HepG2 (cell line): ENCODE data around the gene PTPRN. TPM values are rescaled to one million over a fixed set of nuclear protein-coding genes. Genes with fewer than 3 reads are reported as not detected.

Experiments used
- ATAC-seq: fragments of 200-7000 bp; cut with Tn5 transposase; 3 replicates; pipeline ENCODE4 v1.9.1; 2020; ENCODE audit warnings: mild to moderate bottlenecking, moderate library complexity
- BruUV-seq: library from RNA; stranded (reverse); fragments of 400-500 nt; replicated peaks from 2 replicates; lab custom pipeline; 2021; lab: Mats Ljungman, UMichigan
- CTCF ChIA-PET: fragments of 300-600 bp; formaldehyde crosslinking; extraction: SDS; loops from one replicate; lab custom pipeline; 2021; ENCODE audit warnings: low total read pairs, inconsistent platforms, low intra/inter-chr PET ratio; lab: Yijun Ruan, JAX
- POLR2A ChIA-PET: fragments of 350-600 bp; sonication (Branson Sonifier 250); formaldehyde crosslinking; loops from one replicate; lab custom pipeline; 2020; ENCODE audit warnings: antibody characterized with exemption, inconsistent platforms; lab: Yijun Ruan, JAX
- DNase-seq: peaks from one replicate; pipeline ENCODE4 v3.0.0-alpha.2; 2015; ENCODE audit warnings: low spot score
- FAIRE-seq: peaks from 3 replicates; lab custom pipeline; 2011; peaks lifted over from hg19 to GRCh38; lab: Jason Lieb, UNC
- H2AFZ ChIP-seq: one replicate; pipeline ENCODE4 v1.6.1; 2011; ENCODE audit warnings: low read length, inconsistent platforms
- H3K27ac ChIP-seq: fragments of 300-600 bp; 3 replicates; pipeline ENCODE4 v1.8.0; 2011; ENCODE audit warnings: mixed run types, mild to moderate bottlenecking, mixed read lengths, low read length, inconsistent platforms; ENCODE audit not compliant: insufficient read depth; ENCODE audit errors: extremely low read length
- H3K27me3 ChIP-seq, 2 experiments: fragments of 200-600 bp in 1 of 2; 2 replicates in 1 of 2; 3 replicates in 1 of 2; pipeline versions ENCODE4 v1.6.0 to v1.8.0; 2011; ENCODE audit warnings: low read length in 2 of 2, mild to moderate bottlenecking in 2 of 2, moderate library complexity in 2 of 2, inconsistent platforms in 1 of 2; ENCODE audit not compliant: insufficient read depth in 2 of 2, control insufficient read depth in 1 of 2
- H3K36me3 ChIP-seq, 2 experiments: fragments of 200-600 bp in 1 of 2; replicated peaks in 1 of 2; 2 replicates in 1 of 2; 3 replicates in 1 of 2; pipeline versions ENCODE4 v1.5.1 to v1.8.0; 2011; ENCODE audit warnings: low read length in 2 of 2, inconsistent platforms in 1 of 2; ENCODE audit not compliant: insufficient read depth in 2 of 2, control insufficient read depth in 1 of 2
- H3K4me1 ChIP-seq: 2 replicates; pipeline ENCODE4 v1.5.1; 2012; ENCODE audit warnings: low read length, inconsistent platforms; ENCODE audit not compliant: insufficient read depth
- H3K4me2 ChIP-seq: 2 replicates; pipeline ENCODE4 v1.6.0; 2011; ENCODE audit warnings: low read depth, low read length, inconsistent platforms
- H3K4me3 ChIP-seq, 3 experiments: fragments of 200-600 bp in 1 of 3; sonication (generic), shearing (Covaris generic) in 1 of 3; replicated peaks in 1 of 3; 2 replicates each; pipeline ENCODE4 v1.5.1; 2011 to 2016; ENCODE audit warnings: low read length in 3 of 3, inconsistent platforms in 2 of 3, low read depth in 2 of 3, mild to moderate bottlenecking in 2 of 3, control low read depth in 1 of 3, mixed read lengths in 1 of 3; ENCODE audit not compliant: insufficient read depth in 1 of 3
- H3K79me2 ChIP-seq: one replicate; pipeline ENCODE4 v1.6.1; 2011; ENCODE audit warnings: low read length, inconsistent platforms; ENCODE audit not compliant: insufficient read depth
- H3K9ac ChIP-seq: 2 replicates; pipeline ENCODE4 v1.6.0; 2011; ENCODE audit warnings: mild to moderate bottlenecking, low read depth, low read length, inconsistent platforms; ENCODE audit not compliant: insufficient read depth
- H3K9me3 ChIP-seq: 2 replicates; pipeline ENCODE4 v1.5.1; 2012; ENCODE audit warnings: mild to moderate bottlenecking, low read length
- H4K20me1 ChIP-seq: 2 replicates; pipeline ENCODE4 v1.6.0; 2011; ENCODE audit warnings: inconsistent platforms, mild to moderate bottlenecking, low read length, moderate library complexity; ENCODE audit not compliant: insufficient read depth
- ARNTL ChIP-seq: sonication (generic); formaldehyde crosslinking; IDR thresholded peaks from 2 replicates; pipeline ENCODE4 v1.4.0; 2020; ENCODE audit warnings: mild to moderate bottlenecking, missing genetic modification reagents
- CCAR2 ChIP-seq: fragments of 200-400 bp; formaldehyde crosslinking; optimal IDR thresholded peaks from 2 replicates; pipeline ENCODE3; 2018; ENCODE audit warnings: low read depth, mild to moderate bottlenecking, low read length, moderate library complexity
- HNRNPLL ChIP-seq: fragments of 200-400 bp; formaldehyde crosslinking; IDR thresholded peaks from 2 replicates; pipeline ENCODE4 v1.6.1; 2017; ENCODE audit warnings: mild to moderate bottlenecking, low read depth, low read length; ENCODE audit not compliant: poor library complexity, severe bottlenecking
- IRF2 ChIP-seq: IDR thresholded peaks from 2 replicates; pipeline ENCODE4 v1.6.1; 2018; ENCODE audit warnings: missing genetic modification reagents, missing compliant biosample characterization
- KDM5B ChIP-seq: sonication (generic); formaldehyde crosslinking; IDR thresholded peaks from 2 replicates; pipeline ENCODE4 v1.4.0; 2020; ENCODE audit warnings: missing genetic modification reagents, mild to moderate bottlenecking, borderline replicate concordance
- NR2F2 ChIP-seq: IDR thresholded peaks from 2 replicates; pipeline ENCODE4 v1.6.1; 2012; ENCODE audit warnings: low read depth, inconsistent platforms, borderline replicate concordance
- PHB2 ChIP-seq: fragments of 450-650 bp; IDR thresholded peaks from 2 replicates; pipeline ENCODE4 v1.6.1; 2018; ENCODE audit not compliant: partially characterized antibody
- PITX1 ChIP-seq: sonication (generic); formaldehyde crosslinking; IDR thresholded peaks from 2 replicates; pipeline ENCODE4 v1.5.1; 2020; ENCODE audit warnings: mild to moderate bottlenecking, missing genetic modification reagents
- PLRG1 ChIP-seq: fragments of 450-650 bp; conservative IDR thresholded peaks from 2 replicates; pipeline ENCODE4 v1.6.1; 2016
- RFX5 ChIP-seq: IDR thresholded peaks from 2 replicates; pipeline ENCODE4 v1.6.1; 2011; ENCODE audit warnings: low read depth, low read length, improper control_type of control experiment
- RFXANK ChIP-seq: IDR thresholded peaks from 2 replicates; pipeline ENCODE4 v1.6.1; 2016
- STAT5B ChIP-seq: sonication (generic); formaldehyde crosslinking; IDR thresholded peaks from 2 replicates; pipeline ENCODE4 v1.4.0; 2020; ENCODE audit warnings: missing genetic modification reagents
- ZMYM2 ChIP-seq: sonication (generic); formaldehyde crosslinking; IDR thresholded peaks from 2 replicates; pipeline ENCODE4 v1.8.0; 2022; ENCODE audit warnings: mild to moderate bottlenecking, missing genetic modification reagents
- ZNF224 ChIP-seq: sonication (generic); formaldehyde crosslinking; IDR thresholded peaks from 2 replicates; pipeline ENCODE4 v1.5.0; 2020; ENCODE audit warnings: mild to moderate bottlenecking, missing genetic modification reagents
- ZNF33A ChIP-seq: sonication (generic); formaldehyde crosslinking; IDR thresholded peaks from 2 replicates; pipeline ENCODE4 v1.5.1; 2020; ENCODE audit warnings: missing genetic modification reagents, mild to moderate bottlenecking, moderate library complexity, borderline replicate concordance
- ZNF709 ChIP-seq: sonication (generic); formaldehyde crosslinking; IDR thresholded peaks from 2 replicates; pipeline ENCODE4 v1.5.0; 2020; ENCODE audit warnings: mild to moderate bottlenecking, missing genetic modification reagents
- ZNF800 ChIP-seq: sonication (generic); formaldehyde crosslinking; IDR thresholded peaks from 2 replicates; pipeline ENCODE4 v1.4.0; 2020; ENCODE audit warnings: missing genetic modification reagents
- ZSCAN31 ChIP-seq: sonication (generic); formaldehyde crosslinking; IDR thresholded peaks from 2 replicates; pipeline ENCODE4 v1.5.0; 2020; ENCODE audit warnings: low read depth, mild to moderate bottlenecking, missing genetic modification reagents
- WGBS: methylation state at CpG from one replicate; pipeline ENCODE4 v1.1.6; 2017; ENCODE audit warnings: low lambda C conversion rate; 5-methylcytosine and 5-hydroxymethylcytosine counted together
- in situ Hi-C: cut with HindIII; loops from 2 replicates; pipeline ENCODE4 v1.10.0; 2017; ENCODE audit warnings: low pct_unique_long_range_greater_than_20kb; ENCODE audit not compliant: extremely low pct_ligation_motif_present
- intact Hi-C: fragments of 100-400 bp; cut with micrococcal nuclease; formaldehyde crosslinking; loops from one replicate; pipeline ENCODE4 v1.10.0; 2022; ENCODE audit not compliant: unreplicated experiment
- polyA plus RNA-seq, 8 experiments: library from polyadenylated mRNA; depleted of rRNA in 3 of 8; stranded (reverse) in 7 of 8; unstranded in 1 of 8; fragments of >200 nt; fragmentation: Illumina TruSeq in 4 of 8; extraction: Trizol in 4 of 8; gene quantifications; 2 replicates each; pipeline versions ENCODE4 v1.2.1 to v1.2.3, GENCODE V29; 2011 to 2016; ENCODE audit warnings: low read depth in 4 of 8, missing spikeins in 1 of 8, mixed read lengths in 1 of 8; ENCODE audit not compliant: insufficient read depth in 1 of 8
- total RNA-seq, 5 experiments: library from RNA; depleted of rRNA; stranded (reverse); fragments of >200 nt; fragmentation: Illumina TruSeq; extraction: Trizol; gene quantifications; 2 replicates each; pipeline ENCODE4 v1.2.3, GENCODE V29; 2016; ENCODE audit warnings: low read depth in 1 of 5
- TF ChIP-seq, protein P1 (sequence below): sonication (generic); formaldehyde crosslinking; IDR thresholded peaks from 2 replicates; pipeline ENCODE4 v1.5.0; 2020; ENCODE audit warnings: mild to moderate bottlenecking, missing genetic modification reagents
- TF ChIP-seq, protein P2 (sequence below): sonication (generic); formaldehyde crosslinking; IDR thresholded peaks from 2 replicates; pipeline ENCODE4 v1.4.0; 2020; ENCODE audit warnings: missing genetic modification reagents

The PTPRN gene
- total and polyA plus RNA-seq, 2 of the 13 experiments (the other 11 are each of a cell fraction or from before 2014, with no cell fraction given): 0.26 TPM; not detected in 1

DNA sequence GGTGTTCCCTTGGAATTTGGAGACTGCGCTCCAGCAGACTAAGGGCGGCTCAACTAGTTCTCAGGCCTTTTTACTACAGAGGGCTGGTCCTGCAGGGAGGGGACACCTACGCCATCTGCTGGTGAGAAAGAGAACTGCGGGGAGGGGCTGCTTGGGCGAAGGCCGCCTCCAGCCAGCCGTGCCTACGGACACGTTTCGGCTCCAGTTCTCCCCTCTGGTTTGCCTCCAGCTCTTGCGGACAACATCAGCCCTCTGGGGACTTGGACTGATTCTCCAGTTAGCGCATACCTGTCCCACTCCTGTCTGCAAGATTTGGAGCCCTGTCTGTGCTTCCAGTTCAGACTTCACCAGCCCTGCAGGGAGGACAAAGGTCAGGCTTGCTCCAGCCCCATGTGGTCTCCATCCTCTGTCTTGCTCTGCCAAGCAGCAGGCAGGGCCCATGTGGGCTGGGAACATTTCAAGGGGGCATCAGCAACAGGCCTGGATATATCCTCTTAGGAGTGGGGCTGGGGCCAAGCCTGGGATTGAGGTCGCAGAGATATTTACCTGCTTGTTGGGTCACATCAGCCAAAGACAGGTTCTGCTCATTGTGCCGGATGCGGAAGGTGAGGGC, 10.3 kb downstream of the PTPRN start:
- Histone ChIP-seq H3K79me2 (no peaks in the 10 kb centered on the region), H2AFZ (peak overlapping the region; percentile 98), H3K27me3 (peaks cover 12 to 74% of the 10 kb centered on the region in 2 experiments), H4K20me1 (no peaks in the 10 kb centered on the region; the same call in 1 of the 2 replicates), H3K36me3 (no peaks in the 10 kb centered on the region), H3K27ac (no peak overlapping the region), H3K4me3 (peak overlapping the region; percentile 27 to 76 (median 45); a peak in 5 of 6 replicates), H3K9ac (peak overlapping the region; percentile 27; the same call in 1 of the 2 replicates), H3K4me1 (peaks cover 36% of the 10 kb centered on the region), H3K4me2 (peak overlapping the region; percentile 99), H3K9me3 (no peaks in the 10 kb centered on the region)
- POLR2A ChIA-PET: interaction anchor here (0.7 to 1.4 kb wide), 2 partner anchors 40 to 50 kb away, joined by 3 read pairs; no protein-coding TSS in a partner anchor
- no TSS peak for BruUV-seq
- WGBS: 18% methylated on average over 15 of the region's 15 CpGs
- intact Hi-C loops: loop anchor here (1.0 to 10.0 kb wide), 4 partner anchors 122 to 242 kb away; partner anchors contain the start of gene CNPPD1
- peak; percentile 70 for ATAC-seq
- CTCF ChIA-PET: interaction anchor here (0.8 to 2.9 kb wide), 6 partner anchors 21 to 241 kb away, joined by 3 to 28 read pairs (median 8); partner anchors contain the start of genes ANKZF1, ATG9A, DNAJB2 and NHEJ1
- in situ Hi-C loops: loop anchor here (5.0 kb wide), 1 partner anchor 127 kb away; the partner anchor contains the start of gene SLC23A3
- peak; percentile 68 for DNase-seq
- FAIRE-seq: peak; percentile 98
- TF ChIP-seq STAT5B: no peak
- TF ChIP-seq ZNF800 (CRISPR knock-in tag): peak; percentile 47; the same call in 1 of the 2 replicates
- no peak for TF ChIP-seq NR2F2
- TF ChIP-seq RFX5: no peak
- TF ChIP-seq, protein P1, sequence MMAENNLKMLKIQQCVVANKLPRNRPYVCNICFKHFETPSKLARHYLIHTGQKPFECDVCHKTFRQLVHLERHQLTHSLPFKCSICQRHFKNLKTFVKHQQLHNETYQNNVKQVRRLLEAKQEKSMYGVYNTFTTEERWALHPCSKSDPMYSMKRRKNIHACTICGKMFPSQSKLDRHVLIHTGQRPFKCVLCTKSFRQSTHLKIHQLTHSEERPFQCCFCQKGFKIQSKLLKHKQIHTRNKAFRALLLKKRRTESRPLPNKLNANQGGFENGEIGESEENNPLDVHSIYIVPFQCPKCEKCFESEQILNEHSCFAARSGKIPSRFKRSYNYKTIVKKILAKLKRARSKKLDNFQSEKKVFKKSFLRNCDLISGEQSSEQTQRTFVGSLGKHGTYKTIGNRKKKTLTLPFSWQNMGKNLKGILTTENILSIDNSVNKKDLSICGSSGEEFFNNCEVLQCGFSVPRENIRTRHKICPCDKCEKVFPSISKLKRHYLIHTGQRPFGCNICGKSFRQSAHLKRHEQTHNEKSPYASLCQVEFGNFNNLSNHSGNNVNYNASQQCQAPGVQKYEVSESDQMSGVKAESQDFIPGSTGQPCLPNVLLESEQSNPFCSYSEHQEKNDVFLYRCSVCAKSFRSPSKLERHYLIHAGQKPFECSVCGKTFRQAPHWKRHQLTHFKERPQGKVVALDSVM (CRISPR knock-in tag): no peak; the same call in 1 of the 2 replicates
- no peak for TF ChIP-seq HNRNPLL
- no peak for TF ChIP-seq ARNTL (CRISPR knock-in tag)
- no peak for TF ChIP-seq ZNF709 (CRISPR knock-in tag)
- no peak for TF ChIP-seq ZNF224
- no peak for TF ChIP-seq PLRG1
- TF ChIP-seq CCAR2: no peak
- no peak for TF ChIP-seq PHB2
- no peak for TF ChIP-seq RFXANK
- no peak for TF ChIP-seq IRF2
- no peak for TF ChIP-seq ZMYM2
- no peak; the same call in 1 of the 2 replicates for TF ChIP-seq KDM5B (CRISPR knock-in tag)
- TF ChIP-seq PITX1 (CRISPR knock-in tag): 0 out of 2 replicates have a peak, but pooled peaks have one; percentile 24
- no peak for TF ChIP-seq ZNF33A
- TF ChIP-seq, protein P2, sequence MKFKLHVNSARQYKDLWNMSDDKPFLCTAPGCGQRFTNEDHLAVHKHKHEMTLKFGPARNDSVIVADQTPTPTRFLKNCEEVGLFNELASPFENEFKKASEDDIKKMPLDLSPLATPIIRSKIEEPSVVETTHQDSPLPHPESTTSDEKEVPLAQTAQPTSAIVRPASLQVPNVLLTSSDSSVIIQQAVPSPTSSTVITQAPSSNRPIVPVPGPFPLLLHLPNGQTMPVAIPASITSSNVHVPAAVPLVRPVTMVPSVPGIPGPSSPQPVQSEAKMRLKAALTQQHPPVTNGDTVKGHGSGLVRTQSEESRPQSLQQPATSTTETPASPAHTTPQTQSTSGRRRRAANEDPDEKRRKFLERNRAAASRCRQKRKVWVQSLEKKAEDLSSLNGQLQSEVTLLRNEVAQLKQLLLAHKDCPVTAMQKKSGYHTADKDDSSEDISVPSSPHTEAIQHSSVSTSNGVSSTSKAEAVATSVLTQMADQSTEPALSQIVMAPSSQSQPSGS (CRISPR knock-in tag): no peak
- TF ChIP-seq ZSCAN31: 0 out of 2 replicates have a peak, but pooled peaks have one; percentile 46
